ENCODE data around the gene SSU72. TPM values are rescaled to one million over a fixed set of nuclear protein-coding genes. Genes with fewer than 3 reads are reported as not detected.
"Not testable (repeated sequence)": the region's sequence is repeated elsewhere in the genome, so short reads cannot be mapped to it uniquely, and the experiment has no call there.

SSU72 gene
- polyA plus RNA-seq, 1 donor (not counting 4 experiments of a cell fraction or from before 2014, with no cell fraction given) = 79.7 TPM

GRCh38 chr1:1558591-1558990, 16.1 kb downstream of the SSU72 start:
- dilution Hi-C loops (cut with MboI; ENCODE audit: extremely low pct_ligation_motif_present, low sequenced_read_pairs) = no loop called here
- Histone ChIP-seq H3K27me3 (ENCODE audit: control insufficient read depth, extremely low read depth, insufficient read depth, low read length) (no peaks in the 10 kb centered on the region), H3K4me3 (ENCODE audit: control insufficient read depth in 2 of 3, extremely low read depth in 1 of 3, insufficient read depth in 2 of 3, low read depth in 1 of 3, low read length in 3 of 3) (no peak overlapping the region), H3K4me1 (ENCODE audit: control insufficient read depth, extremely low read depth, insufficient read depth, low read length) (peaks cover 9% of the 10 kb centered on the region), H2AFZ (ENCODE audit: control insufficient read depth, low read length) (no peak overlapping the region), H3K9me1 (ENCODE audit: control insufficient read depth, extremely low read depth, insufficient read depth, low read length) (peaks cover 2% of the 10 kb centered on the region), H4K20me1 (ENCODE audit: control insufficient read depth, extremely low read depth, insufficient read depth, low read length) (peaks cover 12% of the 10 kb centered on the region), H3K36me3 (ENCODE audit: control insufficient read depth in 2 of 2, extremely low read depth in 1 of 2, insufficient read depth in 2 of 2, low read length in 2 of 2) (peaks cover 18 to 19% of the 10 kb centered on the region in 2 experiments), H3K9ac (ENCODE audit: control insufficient read depth, extremely low read depth, insufficient read depth, low read length) (no peak overlapping the region), H3K9me3 (ENCODE audit: control insufficient read depth, low read depth, low read length) (no peaks in the 10 kb centered on the region), H3K4me2 (ENCODE audit: control insufficient read depth, extremely low read depth, insufficient read depth, low read depth, low read length) (no peak overlapping the region), H3K79me2 (ENCODE audit: control insufficient read depth, insufficient read depth, low read length) (peaks cover 56% of the 10 kb centered on the region), H3K27ac (ENCODE audit: control insufficient read depth, insufficient read depth, low read length) (no peak overlapping the region)
- no peak for TF ChIP-seq EZH2 (IDR thresholded peaks at IDR 0.05; ENCODE audit: low read length)
- DNase-seq (ENCODE audit: low read depth, low spot score) (no peak), FAIRE-seq (no peak)

- H3K27ac ChIP-seq (ENCODE audit: control insufficient read depth, insufficient read depth, low read length); H3K4me1 ChIP-seq (ENCODE audit: control insufficient read depth, extremely low read depth, insufficient read depth, low read length); H3K27me3 ChIP-seq (ENCODE audit: control insufficient read depth, extremely low read depth, insufficient read depth, low read length); FAIRE-seq; H3K4me2 ChIP-seq (ENCODE audit: control insufficient read depth, extremely low read depth, insufficient read depth, low read depth, low read length); H3K9me3 ChIP-seq (ENCODE audit: control insufficient read depth, low read depth, low read length); dilution Hi-C loops (cut with MboI; ENCODE audit: extremely low pct_ligation_motif_present, low sequenced_read_pairs); H3K9me1 ChIP-seq (ENCODE audit: control insufficient read depth, extremely low read depth, insufficient read depth, low read length); H2AFZ ChIP-seq (ENCODE audit: control insufficient read depth, low read length); H4K20me1 ChIP-seq (ENCODE audit: control insufficient read depth, extremely low read depth, insufficient read depth, low read length); DNase-seq (ENCODE audit: low read depth, low spot score); H3K4me3 ChIP-seq (ENCODE audit: control insufficient read depth in 2 of 3, extremely low read depth in 1 of 3, insufficient read depth in 2 of 3, low read depth in 1 of 3, low read length in 3 of 3); H3K9ac ChIP-seq (ENCODE audit: control insufficient read depth, extremely low read depth, insufficient read depth, low read length): not testable (repeated sequence)
- peaks cover 49% of the 10 kb centered on the region for H3K79me2 ChIP-seq (ENCODE audit: control insufficient read depth, insufficient read depth, low read length)
- peaks cover 11 to 16% of the 10 kb centered on the region in 2 experiments for H3K36me3 ChIP-seq (ENCODE audit: control insufficient read depth in 2 of 2, extremely low read depth in 1 of 2, insufficient read depth in 2 of 2, low read length in 2 of 2)
Observed at GRCh38 chr1:1557688-1558087, 17.0 kb downstream of the SSU72 start.

- H3K9ac ChIP-seq (ENCODE audit: control insufficient read depth, extremely low read depth, insufficient read depth, low read length); FAIRE-seq; H3K27ac ChIP-seq (ENCODE audit: control insufficient read depth, insufficient read depth, low read length); H3K4me1 ChIP-seq (ENCODE audit: control insufficient read depth, extremely low read depth, insufficient read depth, low read length); DNase-seq (ENCODE audit: low read depth, low spot score); H3K27me3 ChIP-seq (ENCODE audit: control insufficient read depth, extremely low read depth, insufficient read depth, low read length); dilution Hi-C loops (cut with MboI; ENCODE audit: extremely low pct_ligation_motif_present, low sequenced_read_pairs); H3K36me3 ChIP-seq (ENCODE audit: control insufficient read depth in 2 of 2, extremely low read depth in 1 of 2, insufficient read depth in 2 of 2, low read length in 2 of 2); H3K4me2 ChIP-seq (ENCODE audit: control insufficient read depth, extremely low read depth, insufficient read depth, low read depth, low read length); H3K4me3 ChIP-seq (ENCODE audit: control insufficient read depth in 2 of 3, extremely low read depth in 1 of 3, insufficient read depth in 2 of 3, low read depth in 1 of 3, low read length in 3 of 3); H2AFZ ChIP-seq (ENCODE audit: control insufficient read depth, low read length); H4K20me1 ChIP-seq (ENCODE audit: control insufficient read depth, extremely low read depth, insufficient read depth, low read length); H3K9me1 ChIP-seq (ENCODE audit: control insufficient read depth, extremely low read depth, insufficient read depth, low read length); H3K9me3 ChIP-seq (ENCODE audit: control insufficient read depth, low read depth, low read length): not testable (repeated sequence)
- peaks cover 49% of the 10 kb centered on the region for H3K79me2 ChIP-seq (ENCODE audit: control insufficient read depth, insufficient read depth, low read length)
Observed at GRCh38 chr1:1556961-1557360, 17.7 kb downstream of the SSU72 start.

All from keratinocyte (primary cell).